Measurements from ENCODE around the gene JMJD1C. TPM values are rescaled to one million over a fixed set of nuclear protein-coding genes. Genes with fewer than 3 reads are reported as not detected.

The JMJD1C gene
- total and polyA plus RNA-seq, 3 donors from 2014 or later: 29.7 to 111 (median 94.6) TPM

DNA sequence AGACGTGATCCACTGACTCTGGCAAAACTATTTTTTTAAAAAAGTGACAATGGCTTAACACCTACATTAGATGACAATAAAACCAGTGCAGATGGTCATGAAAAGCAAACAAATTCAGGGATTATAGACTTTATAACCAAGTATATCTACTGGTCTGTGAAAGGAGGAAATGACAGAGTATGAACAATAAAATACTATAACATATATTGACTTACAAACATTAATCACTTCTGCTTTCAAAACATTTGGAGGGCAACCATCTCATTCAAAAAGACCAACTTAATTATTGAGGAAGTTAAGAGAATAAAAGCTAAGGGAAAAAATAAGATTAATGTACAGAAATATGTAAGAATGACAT, 34.8 kb downstream of the JMJD1C start:
- TF ChIP-seq, protein P1, sequence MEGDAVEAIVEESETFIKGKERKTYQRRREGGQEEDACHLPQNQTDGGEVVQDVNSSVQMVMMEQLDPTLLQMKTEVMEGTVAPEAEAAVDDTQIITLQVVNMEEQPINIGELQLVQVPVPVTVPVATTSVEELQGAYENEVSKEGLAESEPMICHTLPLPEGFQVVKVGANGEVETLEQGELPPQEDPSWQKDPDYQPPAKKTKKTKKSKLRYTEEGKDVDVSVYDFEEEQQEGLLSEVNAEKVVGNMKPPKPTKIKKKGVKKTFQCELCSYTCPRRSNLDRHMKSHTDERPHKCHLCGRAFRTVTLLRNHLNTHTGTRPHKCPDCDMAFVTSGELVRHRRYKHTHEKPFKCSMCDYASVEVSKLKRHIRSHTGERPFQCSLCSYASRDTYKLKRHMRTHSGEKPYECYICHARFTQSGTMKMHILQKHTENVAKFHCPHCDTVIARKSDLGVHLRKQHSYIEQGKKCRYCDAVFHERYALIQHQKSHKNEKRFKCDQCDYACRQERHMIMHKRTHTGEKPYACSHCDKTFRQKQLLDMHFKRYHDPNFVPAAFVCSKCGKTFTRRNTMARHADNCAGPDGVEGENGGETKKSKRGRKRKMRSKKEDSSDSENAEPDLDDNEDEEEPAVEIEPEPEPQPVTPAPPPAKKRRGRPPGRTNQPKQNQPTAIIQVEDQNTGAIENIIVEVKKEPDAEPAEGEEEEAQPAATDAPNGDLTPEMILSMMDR (IDR thresholded peaks at IDR 0.05): no peak
- TF ChIP-seq POLR2A (IDR thresholded peaks at IDR 0.05): no peak
- Histone ChIP-seq H3K4me1 (peaks cover 14% of the 10 kb centered on the region), H3K27ac (no peak overlapping the region), H3K27me3 (no peaks in the 10 kb centered on the region), H3K4me3 (no peak overlapping the region), H3K36me3 (ENCODE audit: low read depth, missing control alignments) (no peaks in the 10 kb centered on the region), H3K9me3 (no peaks in the 10 kb centered on the region)
- 88 to 95% methylated on average over 1 of the region's 1 CpG for WGBS, 2 donors
- intact Hi-C loops (cut with DNase I; ENCODE audit: low total_unique reads): no loop called here
- DNase-seq: no peak

DNA sequence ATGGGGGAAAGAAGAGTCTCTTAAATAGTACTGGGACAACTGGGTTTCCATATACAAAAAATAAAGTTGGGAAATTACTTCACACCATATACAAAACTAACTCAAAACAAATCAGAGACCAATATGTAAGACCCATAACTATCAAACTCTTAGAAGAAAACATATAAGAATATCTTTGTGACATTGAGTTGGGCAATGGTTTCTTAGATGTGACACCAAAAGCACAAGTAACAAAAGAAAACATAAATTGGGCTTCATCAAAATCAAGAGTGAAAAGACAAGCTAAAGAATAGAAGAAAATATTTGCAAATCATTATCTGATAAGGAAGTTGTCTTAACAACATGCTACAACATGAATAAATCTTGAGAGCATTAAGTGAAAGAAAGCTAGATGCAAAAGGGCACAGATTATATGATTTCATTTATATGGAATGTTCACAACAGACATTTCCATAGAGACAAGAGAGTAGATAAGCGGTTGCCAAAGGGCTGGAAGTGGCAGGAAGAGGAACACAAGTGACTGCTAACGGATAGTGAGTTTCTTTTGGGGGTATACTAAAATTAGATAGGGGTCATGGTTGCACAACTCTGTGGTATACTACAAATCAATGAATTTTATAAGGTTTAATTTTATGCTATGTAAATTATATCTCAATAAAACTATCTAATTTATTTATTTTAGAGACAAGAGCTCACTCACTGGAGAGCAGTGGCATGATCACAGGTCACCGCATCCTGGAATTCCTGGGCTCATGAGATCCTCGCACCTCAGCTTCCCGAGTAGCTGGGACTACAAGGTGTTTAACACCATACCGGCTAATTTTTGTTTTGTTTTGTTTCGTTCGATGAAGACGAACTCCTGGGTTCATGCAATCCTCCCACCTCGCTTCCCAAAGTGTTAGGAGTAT, 35.4 kb downstream of the JMJD1C start:
- H3K9me3 ChIP-seq: no peaks in the 10 kb centered on the region
- DNase-seq: no peak
- no peaks in the 10 kb centered on the region for H3K27me3 ChIP-seq
- TF ChIP-seq POLR2A (IDR thresholded peaks at IDR 0.05): no peak
- TF ChIP-seq, protein P1 (IDR thresholded peaks at IDR 0.05): no peak
- H3K27ac ChIP-seq: no peak overlapping the region
- H3K4me1 ChIP-seq: peaks cover 14% of the 10 kb centered on the region
- WGBS, 2 donors: 76 to 87% methylated on average over 10 of the region's 10 CpGs
- H3K4me3 ChIP-seq: no peak overlapping the region
- no peaks in the 10 kb centered on the region for H3K36me3 ChIP-seq (ENCODE audit: low read depth, missing control alignments)
- intact Hi-C loops (cut with DNase I; ENCODE audit: low total_unique reads): no loop called here

GRCh38 chr10:63429281-63429680, 36.5 kb downstream of the JMJD1C start:
- TF ChIP-seq POLR2A (IDR thresholded peaks at IDR 0.05): no peak
- TF ChIP-seq, protein P1 (IDR thresholded peaks at IDR 0.05): no peak
- no peaks in the 10 kb centered on the region for H3K36me3 ChIP-seq (ENCODE audit: low read depth, missing control alignments)
- intact Hi-C loops (cut with DNase I; ENCODE audit: low total_unique reads): no loop called here
- 19 to 26% methylated on average over 2 of the region's 2 CpGs for WGBS, 2 donors
- DNase-seq: no peak
- H3K4me1 ChIP-seq: peaks cover 14% of the 10 kb centered on the region
- no peak overlapping the region for H3K4me3 ChIP-seq
- H3K27me3 ChIP-seq: no peaks in the 10 kb centered on the region
- no peaks in the 10 kb centered on the region for H3K9me3 ChIP-seq
- no peak overlapping the region for H3K27ac ChIP-seq

GRCh38 chr10:63427013-63427412, 38.8 kb downstream of the JMJD1C start:
- no peak for DNase-seq
- no peak for TF ChIP-seq POLR2A (IDR thresholded peaks at IDR 0.05)
- TF ChIP-seq, protein P1 (IDR thresholded peaks at IDR 0.05): no peak
- H3K27ac ChIP-seq: no peak overlapping the region
- H3K36me3 ChIP-seq (ENCODE audit: low read depth, missing control alignments): no peaks in the 10 kb centered on the region
- no peaks in the 10 kb centered on the region for H3K27me3 ChIP-seq
- intact Hi-C loops (cut with DNase I; ENCODE audit: low total_unique reads): no loop called here
- peaks cover 11% of the 10 kb centered on the region for H3K4me1 ChIP-seq
- no peak overlapping the region for H3K4me3 ChIP-seq
- whole genome bisulfite sequencing, 2 donors: 92 to 95% methylated on average over 14 to 19 of the region's 19 CpGs
- no peaks in the 10 kb centered on the region for H3K9me3 ChIP-seq

DNA sequence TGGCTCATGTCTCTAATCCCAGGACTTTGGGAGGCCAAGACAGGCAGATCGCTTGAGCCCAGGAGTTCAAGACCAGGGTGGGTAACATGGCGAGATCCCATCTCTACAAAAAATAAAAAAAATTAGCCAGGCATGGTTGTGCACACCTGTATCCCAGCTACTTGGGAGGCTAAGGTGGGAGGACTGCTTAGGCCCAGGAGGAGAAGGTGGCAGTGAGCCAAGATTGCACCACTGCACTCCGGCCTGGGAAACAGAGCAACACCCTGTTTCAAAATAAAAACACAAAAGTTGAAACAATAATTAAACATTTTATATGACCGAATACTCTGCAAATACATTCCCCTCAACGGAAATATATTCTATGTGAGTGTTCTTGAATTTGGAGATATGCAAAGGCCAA, 40.3 kb downstream of the JMJD1C start:
- no peak for TF ChIP-seq POLR2A (IDR thresholded peaks at IDR 0.05)
- TF ChIP-seq, protein P1 (IDR thresholded peaks at IDR 0.05): no peak
- peaks cover 10% of the 10 kb centered on the region for H3K4me1 ChIP-seq
- no peaks in the 10 kb centered on the region for H3K9me3 ChIP-seq
- H3K4me3 ChIP-seq: no peak overlapping the region
- no peak for DNase-seq
- H3K27ac ChIP-seq: no peak overlapping the region
- no peaks in the 10 kb centered on the region for H3K27me3 ChIP-seq
- intact Hi-C loops (cut with DNase I; ENCODE audit: low total_unique reads): no loop called here
- no peaks in the 10 kb centered on the region for H3K36me3 ChIP-seq (ENCODE audit: low read depth, missing control alignments)
- WGBS, 2 donors: 72 to 74% methylated on average over 5 of the region's 5 CpGs
